ENCODE measurements around the gene TMEM185B.
A peak's percentile ranks its signal among the peaks of the same experiment; 100 is the strongest.
"Not testable (repeated sequence)": the region's sequence is repeated elsewhere in the genome, so short reads cannot be mapped to it uniquely, and the experiment has no call there.

Gene TMEM185B

GRCh38 chr2:120223034-120223912, at the start of gene TMEM185B:
Gene TMEM185B (minus strand): TSS chr2:120223400. CDS start chr2:120222976, 424 bp downstream.
- no peak for FAIRE-seq
- DNase-seq (ENCODE audit: low spot score): peak; percentile 75

DNA sequence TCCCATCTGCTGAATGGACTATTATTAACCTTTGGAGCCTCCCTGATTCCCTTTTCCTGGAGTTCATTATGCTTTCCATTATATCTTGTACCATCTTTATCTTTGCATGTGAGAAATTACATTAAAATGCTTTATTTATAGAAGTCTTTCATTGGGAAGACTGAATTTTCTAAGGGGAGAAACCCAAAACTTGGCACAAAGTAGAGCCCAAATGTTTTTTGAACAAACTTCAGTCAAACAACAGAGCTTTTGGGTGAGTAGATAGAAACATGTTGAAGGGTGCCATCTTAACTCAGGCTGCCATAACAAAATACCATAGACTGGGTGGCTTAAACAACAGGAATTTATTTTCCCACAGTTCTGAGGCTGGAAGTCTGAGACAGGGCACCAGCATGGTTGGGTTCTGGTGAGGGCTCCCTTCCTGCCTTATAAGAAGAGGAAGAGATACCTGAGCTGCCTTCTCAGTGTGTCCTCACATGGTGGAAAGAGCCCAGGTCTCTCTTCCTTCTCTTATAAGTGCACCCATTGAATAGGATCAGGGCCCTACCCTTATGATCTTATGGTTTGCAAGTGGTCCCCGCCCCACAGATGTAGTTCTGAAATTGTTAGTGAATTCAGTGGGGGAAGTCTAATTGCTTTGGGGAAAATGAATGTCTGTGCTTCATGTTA, 48.6 kb upstream of the TMEM185B start:
- DNase-seq (ENCODE audit: low spot score) (no peak), FAIRE-seq (no peak)

DNA sequence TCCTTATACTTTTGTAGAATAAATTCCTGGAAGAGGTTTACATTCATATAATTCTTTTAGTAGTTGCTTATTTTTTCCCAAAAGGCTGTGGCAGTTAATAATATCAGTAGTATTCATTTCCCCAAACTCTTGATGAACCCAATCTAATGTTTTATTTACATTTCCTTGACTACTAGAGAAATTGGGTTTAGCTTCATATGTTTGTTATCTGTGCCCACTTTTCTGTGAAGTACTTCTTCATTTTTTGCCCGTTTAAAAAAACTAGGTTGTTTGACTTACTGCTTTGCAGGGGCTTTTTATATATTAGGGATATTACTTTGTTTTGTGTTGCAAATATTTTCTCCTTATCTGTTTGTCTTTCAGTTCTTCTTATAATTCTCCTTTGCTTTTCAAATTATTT, 46.6 kb upstream of the TMEM185B start:
- FAIRE-seq (no peak), DNase-seq (ENCODE audit: low spot score) (no peak)

- FAIRE-seq (no peak), DNase-seq (ENCODE audit: low spot score) (no peak)
Measured at GRCh38 chr2:120269076-120269744, 46.0 kb upstream of the TMEM185B start.

DNA sequence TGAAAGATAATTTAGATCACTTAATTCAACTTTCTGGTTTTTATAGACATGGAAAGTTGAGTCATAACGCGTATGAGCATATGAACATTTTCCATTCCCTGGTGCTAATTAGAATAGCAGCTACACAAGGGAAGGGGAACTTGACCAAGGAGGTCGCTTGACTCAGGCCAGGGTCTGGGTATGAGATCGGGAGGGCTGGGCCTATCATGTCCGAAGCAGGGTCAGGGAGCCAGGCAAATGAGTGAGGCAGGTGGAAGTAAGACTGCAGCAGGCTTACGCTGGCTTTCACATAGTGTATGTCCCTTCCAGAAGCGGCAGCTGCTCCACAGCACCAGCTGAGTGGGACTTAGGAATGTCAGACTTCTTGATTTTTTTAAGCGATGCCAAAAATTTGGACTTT, 44.1 kb upstream of the TMEM185B start:
- DNase-seq (ENCODE audit: low spot score) (no peak), FAIRE-seq (no peak)

- DNase-seq (ENCODE audit: low spot score): no peak
- no peak for FAIRE-seq
Measured at GRCh38 chr2:120265006-120265405, 41.8 kb upstream of the TMEM185B start.

DNA sequence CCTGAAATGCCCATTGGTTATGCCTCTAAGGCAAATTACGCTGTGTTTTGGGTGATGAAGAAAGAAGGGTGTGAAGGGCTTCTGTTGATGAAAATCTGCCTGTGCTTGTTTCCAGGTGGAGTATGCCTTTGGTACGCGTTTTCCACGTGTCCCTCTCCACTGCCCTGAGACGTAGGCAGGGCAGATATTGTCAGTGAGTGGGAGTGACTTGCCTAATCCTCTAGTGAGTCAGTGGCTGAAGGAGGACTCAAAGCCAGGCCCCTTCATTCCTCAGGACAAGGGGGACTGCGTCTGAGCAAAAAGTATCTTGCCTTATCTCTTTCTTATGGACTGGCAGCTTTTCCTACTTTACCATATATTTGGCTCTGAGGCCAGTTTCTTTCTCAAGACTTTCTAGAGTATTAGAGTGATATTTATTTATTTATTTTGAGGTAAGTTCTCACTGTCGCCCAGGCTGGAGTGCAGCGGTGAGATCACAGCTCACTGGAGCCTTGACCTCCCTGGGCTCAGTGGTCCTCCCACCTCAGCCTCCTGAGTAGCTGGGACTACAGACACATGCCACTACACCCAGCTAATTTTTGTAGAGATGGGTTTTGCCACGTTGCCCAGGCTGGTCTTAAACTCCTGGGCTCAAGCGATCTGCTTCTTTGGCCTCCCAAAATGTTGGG, 39.7 kb upstream of the TMEM185B start:
- DNase-seq (ENCODE audit: low spot score): no peak

GRCh38 chr2:120262150-120262549, 39.0 kb upstream of the TMEM185B start:
- DNase-seq (ENCODE audit: low spot score) (no peak), FAIRE-seq (no peak)

More for the DNA sequence above, 39.7 kb upstream of the TMEM185B start:
- FAIRE-seq: no peak

DNA sequence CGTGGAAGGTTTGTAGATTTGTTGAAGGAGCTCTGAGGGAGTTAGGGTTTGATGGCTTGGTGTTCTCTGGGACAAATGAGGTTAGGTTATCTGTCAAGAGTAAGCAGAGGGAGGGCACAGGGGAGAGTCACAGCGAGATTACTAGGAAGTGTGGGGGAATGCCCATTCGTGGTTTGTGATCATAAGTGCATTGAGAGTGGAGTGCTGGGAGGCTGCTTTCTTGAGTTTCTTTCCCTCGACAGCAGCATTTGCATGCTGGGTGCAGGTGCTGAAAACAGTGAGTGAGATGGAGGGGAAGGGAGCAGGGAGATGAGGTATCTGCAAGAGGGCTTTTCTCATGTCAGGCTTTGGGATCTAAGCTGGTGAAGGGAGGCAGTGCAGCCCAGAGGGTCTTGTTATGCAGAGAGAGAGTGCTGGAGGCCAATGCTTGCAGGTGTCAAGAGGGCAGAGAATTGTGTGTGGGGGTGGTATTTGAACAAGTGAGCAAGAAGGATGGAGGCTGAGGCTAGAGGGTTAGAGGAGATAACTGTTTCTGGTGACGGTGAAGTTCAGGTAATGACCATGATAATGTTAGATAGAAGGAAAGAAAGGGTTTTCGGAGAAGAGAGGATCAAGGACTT, 38.3 kb upstream of the TMEM185B start:
- FAIRE-seq (no peak), DNase-seq (ENCODE audit: low spot score) (no peak)

- DNase-seq (ENCODE audit: low spot score) (no peak), FAIRE-seq (no peak)
Measured at GRCh38 chr2:120260736-120261135, 37.5 kb upstream of the TMEM185B start.

DNA sequence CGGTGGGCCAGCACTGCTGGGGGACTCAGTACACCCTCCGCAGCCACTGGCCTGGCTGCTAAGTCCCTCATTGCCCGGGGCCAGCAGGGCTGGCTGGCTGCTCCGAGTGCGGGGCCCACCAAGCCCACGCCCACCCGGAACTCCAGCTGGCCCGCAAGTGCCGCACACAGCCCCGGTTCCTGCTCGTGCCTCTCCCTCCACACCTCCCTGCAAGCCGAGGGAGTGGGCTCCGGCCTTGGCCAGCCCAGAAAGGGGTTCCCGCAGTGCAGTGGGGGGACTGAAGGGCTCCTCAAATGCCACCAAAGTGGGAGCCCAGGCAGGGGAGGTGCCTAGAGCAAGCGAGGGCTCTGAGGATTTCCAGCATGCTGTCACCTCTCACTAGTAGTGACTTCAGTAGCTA, 36.7 kb upstream of the TMEM185B start:
- not testable (repeated sequence) for FAIRE-seq; DNase-seq (ENCODE audit: low spot score)

- FAIRE-seq (no peak), DNase-seq (ENCODE audit: low spot score) (no peak)
Measured at GRCh38 chr2:120258196-120258595, 35.0 kb upstream of the TMEM185B start.

DNA sequence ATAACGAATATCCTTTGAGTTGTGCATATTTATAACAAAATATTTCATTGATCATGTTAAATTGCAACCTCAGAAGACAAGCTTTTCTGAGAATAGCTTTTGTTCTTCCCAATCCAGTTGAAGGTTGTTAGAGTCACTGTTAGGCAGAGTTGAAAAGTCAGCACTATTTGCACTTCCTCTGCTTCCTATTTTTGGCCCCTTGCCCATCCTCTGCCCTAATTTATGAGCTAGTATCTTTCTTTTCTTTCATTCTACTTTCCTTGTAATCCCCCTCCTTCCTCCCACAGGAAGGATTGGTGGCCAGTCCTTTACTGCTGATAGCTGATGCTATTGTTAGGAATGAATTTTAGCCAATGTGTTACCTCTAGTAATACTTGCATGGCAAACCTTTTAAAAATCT, 34.3 kb upstream of the TMEM185B start:
- no peak for DNase-seq (ENCODE audit: low spot score)
- no peak for FAIRE-seq

DNA sequence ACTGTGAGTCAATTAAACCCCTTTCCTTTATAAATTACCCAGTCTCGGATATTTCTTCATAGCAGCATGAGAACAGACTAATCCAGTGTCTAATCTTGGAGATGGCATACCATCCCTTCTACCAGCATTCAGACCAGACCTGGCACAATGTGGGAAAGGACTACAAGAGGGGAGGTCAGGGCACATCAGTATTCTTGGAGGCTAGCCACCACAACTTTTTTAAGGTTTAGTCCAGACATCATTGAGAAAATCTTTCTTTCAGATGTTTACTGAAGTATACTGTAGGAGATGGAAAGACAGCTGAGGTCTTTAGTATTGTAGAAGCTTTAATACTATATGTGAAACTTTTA, 33.4 kb upstream of the TMEM185B start:
- DNase-seq (ENCODE audit: low spot score) (no peak), FAIRE-seq (no peak)

- FAIRE-seq (no peak), DNase-seq (ENCODE audit: low spot score) (no peak)
Measured at GRCh38 chr2:120255986-120256650, 32.9 kb upstream of the TMEM185B start.

DNA sequence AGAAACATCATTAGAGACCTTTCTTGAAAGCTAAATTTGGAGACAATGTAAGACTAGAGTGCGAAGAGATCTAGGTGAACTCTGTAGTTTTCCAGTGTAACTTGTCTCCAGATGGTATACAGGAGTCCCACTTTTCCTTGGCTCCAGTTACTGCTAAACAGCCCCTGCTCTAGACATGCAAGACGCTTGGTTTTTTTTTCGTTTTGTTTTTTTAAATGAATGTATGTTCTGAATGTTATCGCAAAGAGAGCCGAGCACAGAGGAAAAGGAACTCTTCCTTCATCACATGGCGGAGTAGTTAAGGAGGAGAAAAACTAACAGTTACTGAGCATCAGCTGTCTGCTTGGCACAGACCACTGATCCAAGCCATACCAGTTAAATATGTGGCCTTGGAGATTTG, 31.9 kb upstream of the TMEM185B start:
- FAIRE-seq: no peak
- no peak for DNase-seq (ENCODE audit: low spot score)

DNA sequence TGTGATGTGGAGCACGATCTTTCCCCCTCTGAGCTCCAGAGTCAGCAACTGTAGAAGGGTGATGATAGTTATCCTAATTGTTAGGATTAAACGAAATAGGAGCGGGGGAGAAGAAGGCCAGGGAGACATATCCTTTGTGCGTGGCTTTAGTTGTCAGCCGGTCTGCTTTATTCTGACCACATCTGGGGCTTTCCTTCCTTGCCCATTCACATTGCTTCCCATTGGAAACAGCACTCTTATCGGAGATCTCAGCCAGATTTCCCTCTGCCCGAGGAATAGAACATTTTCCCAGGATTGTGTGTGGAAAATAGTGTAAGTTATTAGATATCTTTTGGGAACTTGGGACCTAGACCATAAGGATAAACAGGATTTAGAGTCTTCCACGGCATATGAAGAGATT, 31.0 kb upstream of the TMEM185B start:
- DNase-seq (ENCODE audit: low spot score): no peak
- FAIRE-seq: no peak

GRCh38 chr2:120253021-120253882, 30.1 kb upstream of the TMEM185B start:
- FAIRE-seq: peak; percentile 66
- peak; percentile 66 for DNase-seq (ENCODE audit: low spot score)

DNA sequence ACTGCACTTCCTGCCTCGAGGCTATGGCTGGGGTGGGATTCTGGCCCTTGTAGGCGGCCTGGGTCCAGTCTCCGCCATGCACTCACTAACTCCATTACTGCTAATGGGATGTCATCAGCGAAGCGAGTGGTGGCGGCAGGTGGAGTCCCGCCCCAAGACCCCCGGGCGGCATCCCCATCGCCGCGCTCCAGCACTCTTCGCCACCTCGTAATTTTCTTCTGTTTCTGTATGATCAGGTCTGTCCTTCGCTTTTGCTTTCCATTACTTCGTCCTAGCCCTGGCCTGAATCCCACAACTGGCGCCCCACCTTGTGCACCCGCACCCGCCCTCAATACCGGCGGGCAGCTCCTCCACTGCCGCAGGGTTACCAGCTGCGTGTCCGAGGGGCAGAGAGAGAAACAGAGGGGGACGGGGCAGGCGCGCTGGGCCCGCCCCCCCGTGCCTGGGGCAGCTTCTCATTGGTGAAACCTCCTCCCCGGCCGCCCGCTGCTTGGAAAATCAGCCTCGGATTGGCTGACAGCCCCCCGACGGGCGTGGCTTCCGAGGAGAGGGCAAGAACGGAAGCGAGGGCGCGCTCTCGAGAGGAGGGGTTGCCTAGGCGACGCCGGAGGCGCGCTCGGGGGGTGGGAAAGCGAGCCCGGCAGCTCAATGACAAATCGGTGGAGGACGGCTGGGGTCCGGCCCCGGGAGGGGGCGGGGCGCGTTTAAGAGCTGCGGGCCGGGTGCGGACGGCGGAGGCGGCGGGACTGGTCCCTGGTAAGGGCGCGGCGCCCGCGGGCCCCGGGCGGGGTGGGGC, 29.2 kb upstream of the TMEM185B start, which contains the start of gene RALB:
Gene RALB, plus strand, starts transcription at position 628 of the 796 bp plus-strand sequence. CDS start 25,813 bp downstream, outside the sequence.
- DNase-seq (ENCODE audit: low spot score) (peak; percentile 96), FAIRE-seq (peak; percentile 83)

Measured in RCC 7860 (cell line).